PC-9 (cell line): ENCODE data around the gene ZNF169.

ENCODE experiments used
- CTCF ChIP-seq: fragments of 200-600 bp; sonication (generic); conservative IDR thresholded peaks from 2 replicates; pipeline ENCODE4 v1.6.1; 2017; ENCODE audit warnings: mixed run types, antibody characterized with exemption, mild to moderate bottlenecking, moderate library complexity
- EZH2 ChIP-seq: fragments of 200-600 bp; sonication (generic); IDR thresholded peaks from 2 replicates; pipeline ENCODE4 v1.8.0; 2017; ENCODE audit warnings: antibody characterized with exemption, low read depth

DNA sequence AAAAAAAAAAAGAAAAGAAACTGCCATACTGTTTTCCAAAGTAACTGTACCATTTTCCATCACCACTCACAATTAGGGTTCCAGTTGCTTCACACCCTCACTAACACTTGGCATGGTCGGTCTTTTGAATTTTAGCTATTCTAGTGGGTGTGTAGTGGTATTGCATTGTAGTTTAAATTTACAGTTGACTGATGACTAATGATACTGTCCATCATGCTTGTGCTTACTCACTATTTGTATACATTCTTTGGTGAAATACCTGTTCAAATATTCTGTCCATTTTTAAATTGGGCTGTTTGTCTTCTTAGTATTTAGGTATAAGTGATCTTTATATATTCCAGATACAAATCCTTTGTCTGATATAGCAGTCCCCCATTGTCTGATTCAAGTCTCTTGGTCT is 36.2 kb upstream of the ZNF169 start:
- TF ChIP-seq EZH2 (no peak), CTCF (no peak)
